GM23248 (cell line): ENCODE data around the gene ATP12A. TPM values are rescaled to one million over a fixed set of nuclear protein-coding genes. Genes with fewer than 3 reads are reported as not detected.

Experiments used
- DNase-seq: peaks from one replicate; pipeline ENCODE4 v3.0.0-alpha.2; 2015
- H2AFZ ChIP-seq: fragments of 200-600 bp; sonication (generic); 2 replicates; pipeline ENCODE4 v1.6.1; 2016; ENCODE audit warnings: antibody characterized with exemption
- H3F3A ChIP-seq: fragments of 200-600 bp; sonication (generic); 2 replicates; pipeline ENCODE4 v1.6.1; 2016; ENCODE audit warnings: mild to moderate bottlenecking, antibody characterized with exemption, mixed run types; ENCODE audit not compliant: insufficient read depth
- H3K27ac ChIP-seq: fragments of 200-600 bp; sonication (generic); 2 replicates; pipeline ENCODE4 v1.5.1; 2016; ENCODE audit warnings: mild to moderate bottlenecking
- H3K27me3 ChIP-seq: fragments of 200-600 bp; sonication (generic); replicated peaks from 2 replicates; pipeline ENCODE4 v1.6.1; 2016; ENCODE audit warnings: mild to moderate bottlenecking; ENCODE audit not compliant: insufficient read depth
- H3K36me3 ChIP-seq: fragments of 200-600 bp; sonication (generic); 2 replicates; pipeline ENCODE4 v1.6.1; 2016; ENCODE audit warnings: low read depth, mild to moderate bottlenecking
- H3K4me1 ChIP-seq: fragments of 200-600 bp; sonication (generic); 2 replicates; pipeline ENCODE4 v1.6.1; 2016; ENCODE audit warnings: mild to moderate bottlenecking; ENCODE audit not compliant: insufficient read depth
- H3K4me2 ChIP-seq: fragments of 200-600 bp; sonication (generic); one replicate; pipeline ENCODE4 v1.6.1; 2016; ENCODE audit warnings: mild to moderate bottlenecking; ENCODE audit not compliant: unreplicated experiment
- H3K4me3 ChIP-seq: fragments of 200-600 bp; sonication (generic); 2 replicates; pipeline ENCODE4 v1.5.1; 2016; ENCODE audit warnings: mild to moderate bottlenecking
- H3K79me2 ChIP-seq: fragments of 200-600 bp; sonication (generic); 2 replicates; pipeline ENCODE4 v1.6.1; 2016; ENCODE audit warnings: mild to moderate bottlenecking; ENCODE audit not compliant: insufficient read depth
- H3K9ac ChIP-seq: fragments of 200-600 bp; sonication (generic); 2 replicates; pipeline ENCODE4 v1.6.1; 2016; ENCODE audit warnings: mild to moderate bottlenecking
- H3K9me2 ChIP-seq: fragments of 200-600 bp; sonication (generic); 2 replicates; pipeline ENCODE4 v1.6.1; 2016; ENCODE audit warnings: mixed run types, mild to moderate bottlenecking, moderate library complexity; ENCODE audit not compliant: insufficient read depth
- H3K9me3 ChIP-seq: fragments of 200-600 bp; sonication (generic); one replicate; pipeline ENCODE4 v1.6.1; 2017; ENCODE audit warnings: low read depth
- H4K20me1 ChIP-seq: fragments of 200-600 bp; sonication (generic); 2 replicates; pipeline ENCODE4 v1.6.0; 2016; ENCODE audit not compliant: insufficient read depth
- EZH2 ChIP-seq: fragments of 200-600 bp; sonication (generic); IDR thresholded peaks from 2 replicates; pipeline ENCODE4 v1.6.1; 2018; ENCODE audit warnings: antibody characterized with exemption, mild to moderate bottlenecking; ENCODE audit not compliant: insufficient read depth, poor library complexity, severe bottlenecking
- EZH2phosphoT487 ChIP-seq: fragments of 200-600 bp; sonication (generic); IDR thresholded peaks from 2 replicates; pipeline ENCODE4 v1.6.1; 2018; ENCODE audit warnings: antibody characterized with exemption, moderate library complexity, mild to moderate bottlenecking, low read depth; ENCODE audit not compliant: insufficient read depth
- WGBS, 2 experiments: methylation state at CpG; one replicate each; pipeline ENCODE4 v1.1.6; 2015 to 2017; ENCODE audit warnings: low lambda C conversion rate in 2 of 2, low coverage in 1 of 2; ENCODE audit errors: missing lambda C conversion rate in 2 of 2; 5-methylcytosine and 5-hydroxymethylcytosine counted together
- in situ Hi-C: fragments of 300-500 bp; cut with MboI; formaldehyde crosslinking; loops from 2 replicates; pipeline ENCODE4 v1.15.0; 2020
- polyA plus RNA-seq: library from polyadenylated mRNA; unstranded; fragments of >200 nt; fragmentation: Nextera tagmentation; extraction: Ambion mirVana; gene quantifications from 2 replicates; pipeline ENCODE4 v1.2.1, GENCODE V29; 2016
- total RNA-seq: library from RNA; depleted of rRNA; stranded (reverse); fragments of >200 nt; shearing (Covaris generic); gene quantifications from 2 replicates; pipeline ENCODE4 v1.2.3, GENCODE V29; 2014

Gene ATP12A
- total and polyA plus RNA-seq, 2 experiments from 2014 or later = not detected

- Histone ChIP-seq H3K9me3 (no peaks in the 10 kb centered on the region), H3K4me2 (no peak overlapping the region), H2AFZ (no peak overlapping the region), H3K27me3 (peaks cover 27% of the 10 kb centered on the region), H3K27ac (no peak overlapping the region), H3K9ac (no peak overlapping the region), H3K4me3 (no peak overlapping the region), H3K79me2 (no peaks in the 10 kb centered on the region), H3K4me1 (peaks cover 13% of the 10 kb centered on the region), H3F3A (no peaks in the 10 kb centered on the region), H3K36me3 (no peaks in the 10 kb centered on the region), H3K9me2 (no peaks in the 10 kb centered on the region), H4K20me1 (no peaks in the 10 kb centered on the region)
- TF ChIP-seq EZH2 (no peak), EZH2phosphoT487 (no peak)
- in situ Hi-C loops = no loop called here
- no peak for DNase-seq
- WGBS, 2 experiments = 88% methylated on average over 1 of the region's 1 CpG; no CpG with 5 or more reads in 1 of the 2 experiments
Measured at GRCh38 chr13:24681930-24682329, 1.7 kb downstream of the ATP12A start.

- Histone ChIP-seq H3K4me3 (no peak overlapping the region), H3K4me1 (peaks cover 13% of the 10 kb centered on the region), H3K27ac (no peak overlapping the region), H3K4me2 (no peak overlapping the region), H3K27me3 (peaks cover 27% of the 10 kb centered on the region), H3K9me3 (no peaks in the 10 kb centered on the region), H3K9me2 (no peaks in the 10 kb centered on the region), H4K20me1 (no peaks in the 10 kb centered on the region), H3K36me3 (no peaks in the 10 kb centered on the region), H3K9ac (no peak overlapping the region), H3F3A (no peaks in the 10 kb centered on the region), H2AFZ (no peak overlapping the region), H3K79me2 (no peaks in the 10 kb centered on the region)
- in situ Hi-C loops = no loop called here
- WGBS, 2 experiments = 18 to 21% methylated on average over 2 of the region's 2 CpGs
- no peak for DNase-seq
- no peak for TF ChIP-seq EZH2phosphoT487
Measured at GRCh38 chr13:24682353-24682752, 2.1 kb downstream of the ATP12A start.

GRCh38 chr13:24683351-24683750 is 3.1 kb downstream of the ATP12A start:
- TF ChIP-seq EZH2phosphoT487 = no peak
- TF ChIP-seq EZH2 = no peak
- no peak overlapping the region for H3K4me2 ChIP-seq
- 46% methylated on average over 5 of the region's 5 CpGs for WGBS, 2 experiments
- no peak overlapping the region for H3K4me3 ChIP-seq
- peaks cover 27% of the 10 kb centered on the region for H3K27me3 ChIP-seq
- H3K27ac ChIP-seq = no peak overlapping the region
- H3K9me3 ChIP-seq = no peaks in the 10 kb centered on the region
- H3K9me2 ChIP-seq = no peaks in the 10 kb centered on the region
- no peak overlapping the region for H2AFZ ChIP-seq
- H3K9ac ChIP-seq = no peak overlapping the region
- H3F3A ChIP-seq = no peaks in the 10 kb centered on the region
- in situ Hi-C loops = no loop called here
- no peaks in the 10 kb centered on the region for H3K79me2 ChIP-seq
- no peaks in the 10 kb centered on the region for H4K20me1 ChIP-seq
- H3K4me1 ChIP-seq = peaks cover 13% of the 10 kb centered on the region
- no peaks in the 10 kb centered on the region for H3K36me3 ChIP-seq
- DNase-seq = no peak

DNA sequence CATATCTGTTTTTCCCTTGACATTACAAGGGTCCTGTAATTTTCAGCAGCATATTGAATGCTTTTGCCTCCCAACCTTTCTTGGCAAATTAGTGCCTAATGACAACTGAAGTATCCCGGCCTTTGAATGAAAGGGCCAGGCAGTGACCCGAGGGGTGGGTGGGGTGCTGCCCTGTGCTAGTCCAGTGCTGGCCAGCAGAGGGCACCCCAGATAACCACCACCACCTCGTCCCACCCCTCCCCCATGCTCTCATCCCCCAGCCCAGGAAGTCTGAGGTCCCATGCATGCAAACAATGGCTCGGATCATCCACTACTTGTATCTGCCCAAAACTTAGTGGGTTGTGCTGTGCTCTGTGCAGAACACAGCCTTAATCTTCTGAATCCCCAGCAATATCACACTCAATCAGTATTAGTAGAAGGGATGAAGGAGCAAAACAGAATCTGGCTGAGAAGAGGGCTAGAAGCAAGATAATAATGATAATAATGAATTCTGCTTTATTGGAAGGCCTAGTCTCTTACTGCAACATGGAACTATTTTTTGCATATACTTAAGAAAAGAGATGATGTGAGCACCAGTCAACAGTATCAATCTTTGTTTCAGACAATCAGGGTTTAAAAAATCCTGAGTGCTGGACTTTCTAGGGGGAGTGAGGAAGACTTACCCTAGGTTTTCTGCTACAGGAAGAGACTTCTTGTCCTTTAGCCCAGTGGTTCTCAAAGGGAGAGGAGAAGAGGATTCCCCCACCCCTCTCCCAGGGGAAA is 3.8 kb downstream of the ATP12A start:
- in situ Hi-C loops = no loop called here
- no peaks in the 10 kb centered on the region for H3K79me2 ChIP-seq
- peak overlapping the region; percentile 16 for H3K4me2 ChIP-seq
- H3K4me1 ChIP-seq = peaks cover 13% of the 10 kb centered on the region
- no peak overlapping the region for H3K4me3 ChIP-seq
- no peak overlapping the region for H3K27ac ChIP-seq
- no peaks in the 10 kb centered on the region for H3K9me2 ChIP-seq
- no peak for TF ChIP-seq EZH2phosphoT487
- H4K20me1 ChIP-seq = no peaks in the 10 kb centered on the region
- 26 to 33% methylated on average over 2 to 4 of the region's 4 CpGs for WGBS, 2 experiments
- H3K9me3 ChIP-seq = no peaks in the 10 kb centered on the region
- no peaks in the 10 kb centered on the region for H3K36me3 ChIP-seq
- H2AFZ ChIP-seq = peak overlapping the region; percentile 46
- H3K27me3 ChIP-seq = peaks cover 25% of the 10 kb centered on the region
- no peaks in the 10 kb centered on the region for H3F3A ChIP-seq
- peak; percentile 70 for DNase-seq
- no peak overlapping the region for H3K9ac ChIP-seq

DNA sequence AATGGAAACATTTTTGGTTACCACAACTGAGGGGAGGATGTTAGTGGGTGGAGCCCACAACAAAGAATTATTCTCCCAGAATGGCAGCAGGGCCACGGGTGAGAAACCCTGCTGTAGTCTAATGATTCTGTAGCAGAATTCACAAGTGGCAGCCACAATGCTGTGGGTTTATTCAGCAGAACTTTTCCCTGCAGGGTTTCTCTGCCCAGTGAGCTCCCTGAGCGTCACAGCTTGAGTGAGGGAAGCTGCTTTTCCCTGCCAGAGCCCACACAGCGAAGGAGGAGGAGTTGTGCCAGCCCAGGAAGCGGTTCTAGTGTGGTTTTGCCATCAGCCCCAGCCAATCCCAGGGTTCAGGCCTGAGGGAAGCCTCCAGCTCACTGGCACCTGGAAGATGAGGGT is 4.4 kb downstream of the ATP12A start:
- peak; percentile 59 for DNase-seq
- no peak for TF ChIP-seq EZH2
- TF ChIP-seq EZH2phosphoT487 = no peak
- peak overlapping the region; percentile 46 for H2AFZ ChIP-seq
- 5 to 9% methylated on average over 4 of the region's 4 CpGs for WGBS, 2 experiments
- no peak overlapping the region for H3K9ac ChIP-seq
- H3K27ac ChIP-seq = no peak overlapping the region
- no peaks in the 10 kb centered on the region for H3F3A ChIP-seq
- peaks cover 23% of the 10 kb centered on the region for H3K27me3 ChIP-seq
- no peak overlapping the region for H3K4me3 ChIP-seq
- no peaks in the 10 kb centered on the region for H3K9me2 ChIP-seq
- in situ Hi-C loops = no loop called here
- no peaks in the 10 kb centered on the region for H3K79me2 ChIP-seq
- H3K36me3 ChIP-seq = no peaks in the 10 kb centered on the region
- peak overlapping the region; percentile 16 for H3K4me2 ChIP-seq
- H3K9me3 ChIP-seq = no peaks in the 10 kb centered on the region
- no peaks in the 10 kb centered on the region for H4K20me1 ChIP-seq
- peaks cover 13% of the 10 kb centered on the region for H3K4me1 ChIP-seq
